HG03196 (cell line): Measurements from ENCODE around the gene PRPSAP1.

Source experiments
- ATAC-seq: cut with Tn5 transposase; IDR thresholded peaks from one replicate; pipeline ENCODE4 v1.9.1; 2021; ENCODE audit not compliant: unreplicated experiment

The PRPSAP1 gene, protein sequence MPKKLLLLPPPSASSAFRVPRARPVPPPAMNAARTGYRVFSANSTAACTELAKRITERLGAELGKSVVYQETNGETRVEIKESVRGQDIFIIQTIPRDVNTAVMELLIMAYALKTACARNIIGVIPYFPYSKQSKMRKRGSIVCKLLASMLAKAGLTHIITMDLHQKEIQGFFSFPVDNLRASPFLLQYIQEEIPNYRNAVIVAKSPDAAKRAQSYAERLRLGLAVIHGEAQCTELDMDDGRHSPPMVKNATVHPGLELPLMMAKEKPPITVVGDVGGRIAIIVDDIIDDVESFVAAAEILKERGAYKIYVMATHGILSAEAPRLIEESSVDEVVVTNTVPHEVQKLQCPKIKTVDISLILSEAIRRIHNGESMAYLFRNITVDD

GRCh38 chr17:76353599-76354316 is at the start of gene PRPSAP1:
Gene PRPSAP1 (minus strand): TSS chr17:76353916. CDS start chr17:76353703, 213 bp downstream.
- peak; percentile 86 for ATAC-seq

DNA sequence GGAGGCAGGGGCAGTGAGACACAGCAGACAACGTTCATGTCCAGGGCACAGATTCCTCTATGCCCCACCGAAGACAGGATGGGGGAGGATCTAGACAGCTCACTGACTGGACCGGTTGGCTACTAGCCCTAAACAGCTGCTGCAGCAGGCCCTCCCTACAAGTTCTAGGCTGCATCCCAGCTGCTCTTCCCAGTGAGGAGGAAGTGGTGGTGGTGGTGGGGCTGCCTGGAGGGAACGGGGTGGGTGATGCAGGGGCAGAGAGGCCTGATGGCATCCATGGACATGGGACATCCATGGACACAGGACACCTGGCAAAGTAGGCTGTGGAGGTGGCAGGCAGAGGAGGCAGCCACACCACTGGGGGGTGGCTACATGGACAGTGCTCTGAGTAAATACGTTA is 49.0 kb upstream of the PRPSAP1 start:
- ATAC-seq, result no peak

DNA sequence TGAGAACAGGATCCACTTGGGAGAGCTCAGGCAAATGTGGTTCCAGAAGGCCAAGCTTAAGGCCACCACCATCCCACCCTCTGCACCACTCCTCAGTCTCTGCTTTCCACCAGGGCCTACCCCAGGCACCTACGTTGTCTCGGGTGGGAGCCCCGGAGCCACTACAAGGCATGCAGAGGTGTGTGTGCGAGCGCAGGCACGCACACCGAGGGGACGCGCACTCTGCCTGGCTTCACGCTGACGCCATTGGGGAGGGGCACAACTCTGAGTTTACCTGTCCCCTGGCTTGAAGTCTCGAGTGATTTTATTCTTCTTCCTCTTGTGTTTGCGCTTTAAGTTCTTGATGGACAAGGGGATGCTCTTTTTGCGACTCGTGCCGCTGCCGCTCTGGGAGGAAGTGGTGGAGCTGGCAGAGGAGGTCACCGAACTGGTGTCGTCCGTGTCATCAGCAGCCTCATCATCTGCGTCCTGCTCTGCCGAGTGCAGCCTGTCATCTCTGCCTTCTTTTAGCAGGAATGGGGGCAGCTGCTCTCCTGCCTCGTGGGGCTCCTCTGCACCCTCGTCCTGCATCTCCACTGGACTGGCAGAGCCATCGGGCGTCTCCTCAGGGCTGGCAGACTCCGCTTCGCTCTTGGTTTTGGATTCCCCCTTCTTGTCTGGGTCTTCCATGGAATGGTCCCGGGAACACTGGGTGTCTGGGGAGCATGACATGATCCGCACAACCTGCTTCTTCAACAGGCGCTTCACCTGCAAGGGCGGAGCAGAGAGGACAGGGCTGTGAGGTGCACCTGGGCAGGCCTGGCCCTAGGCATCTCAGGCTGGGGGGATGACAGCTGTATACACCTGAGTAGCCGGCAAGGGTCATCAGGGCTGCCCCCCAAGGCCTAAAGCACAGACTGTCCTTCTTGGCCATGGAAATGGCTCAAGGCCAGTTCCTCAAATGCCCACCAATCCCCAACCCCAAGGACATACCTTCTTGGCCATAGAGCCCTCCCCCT is 45.8 kb upstream of the PRPSAP1 start:
- no peak for ATAC-seq

GRCh38 chr17:76398523-76399174 is 44.9 kb upstream of the PRPSAP1 start:
- no peak for ATAC-seq

DNA sequence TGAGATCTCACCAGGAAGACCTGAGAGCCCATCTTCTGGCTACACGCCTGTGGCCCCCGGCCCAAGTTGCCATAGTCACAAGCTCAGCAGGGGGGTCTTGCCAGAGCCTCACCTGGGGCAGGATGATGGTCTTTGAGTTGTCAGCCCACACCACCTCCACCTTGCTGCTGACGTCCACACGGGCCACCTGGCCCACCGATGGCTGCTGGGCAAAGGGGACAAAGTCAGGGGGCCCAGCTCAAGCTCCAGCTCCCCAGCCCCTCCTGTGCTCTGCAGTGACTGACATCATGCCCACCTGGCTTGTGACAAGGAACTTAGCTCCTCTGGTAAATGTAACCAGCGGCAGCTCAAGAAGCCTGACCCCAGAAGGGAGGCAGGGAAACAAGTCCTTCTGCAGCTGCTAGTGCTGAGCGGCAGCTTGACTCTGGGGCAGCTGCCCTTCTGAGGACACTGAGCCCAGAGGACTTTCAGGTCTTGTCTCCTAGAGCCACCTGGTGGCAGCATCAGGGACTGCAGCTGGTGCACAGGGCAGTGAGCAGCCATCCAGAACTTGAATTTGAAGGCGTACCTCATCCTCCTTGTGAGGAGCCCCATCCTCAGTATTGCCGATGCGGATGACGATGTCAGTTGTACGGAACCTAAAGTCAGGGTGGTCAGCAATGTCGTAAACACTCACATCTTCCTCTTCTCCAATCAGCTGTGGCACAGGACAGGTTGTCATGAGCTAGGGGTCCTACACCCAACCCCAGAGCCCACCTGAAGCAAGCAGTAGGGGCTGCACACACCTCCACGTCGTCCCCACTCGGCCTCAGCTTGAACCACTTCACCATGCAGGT is 44.2 kb upstream of the PRPSAP1 start:
- no peak for ATAC-seq

DNA sequence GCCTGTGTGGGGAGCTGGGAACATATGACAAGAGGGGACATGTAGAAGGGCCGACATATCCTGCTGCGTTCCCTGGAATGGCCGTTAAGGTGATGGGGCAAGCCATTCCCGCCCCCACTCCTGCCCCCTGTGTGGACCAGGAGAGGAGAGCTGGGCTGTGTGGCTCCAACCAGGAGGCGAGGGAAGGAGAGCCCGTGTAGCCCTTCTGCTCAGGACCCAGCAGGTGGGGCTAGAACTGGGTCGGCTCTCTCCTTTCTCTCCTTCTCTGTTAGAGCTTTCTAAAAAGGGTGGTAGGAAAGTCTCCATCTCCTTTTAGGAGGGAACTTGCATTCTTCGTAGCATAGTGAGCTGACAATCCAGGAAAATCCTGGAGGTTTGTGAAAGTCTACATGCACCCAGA is 43.5 kb upstream of the PRPSAP1 start:
- ATAC-seq, result no peak

GRCh38 chr17:76395980-76396379 is 42.3 kb upstream of the PRPSAP1 start:
- no peak for ATAC-seq

DNA sequence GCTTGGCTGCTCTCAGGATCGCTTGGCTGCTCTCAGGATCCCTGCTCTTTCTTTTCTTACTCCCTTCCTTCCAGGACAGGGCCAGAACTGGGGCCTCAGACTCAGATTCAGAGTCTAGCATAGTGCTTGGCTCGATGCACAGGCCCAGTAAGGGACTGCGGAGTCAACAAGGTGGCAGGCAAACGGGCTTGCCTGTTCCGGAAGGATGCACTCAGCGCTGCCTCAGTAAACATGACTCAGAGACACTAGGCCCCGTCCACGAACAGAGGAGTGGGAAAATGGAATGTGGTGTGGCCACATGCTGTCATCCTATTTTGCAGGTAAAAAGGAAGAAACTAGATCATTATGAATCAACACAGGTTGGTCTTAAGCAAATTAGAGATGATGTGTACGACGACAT is 40.5 kb upstream of the PRPSAP1 start:
- no peak for ATAC-seq

- ATAC-seq, result no peak
Measured at GRCh38 chr17:76391200-76391715, 37.5 kb upstream of the PRPSAP1 start.

GRCh38 chr17:76390003-76390421 is 36.3 kb upstream of the PRPSAP1 start:
- ATAC-seq, result no peak

DNA sequence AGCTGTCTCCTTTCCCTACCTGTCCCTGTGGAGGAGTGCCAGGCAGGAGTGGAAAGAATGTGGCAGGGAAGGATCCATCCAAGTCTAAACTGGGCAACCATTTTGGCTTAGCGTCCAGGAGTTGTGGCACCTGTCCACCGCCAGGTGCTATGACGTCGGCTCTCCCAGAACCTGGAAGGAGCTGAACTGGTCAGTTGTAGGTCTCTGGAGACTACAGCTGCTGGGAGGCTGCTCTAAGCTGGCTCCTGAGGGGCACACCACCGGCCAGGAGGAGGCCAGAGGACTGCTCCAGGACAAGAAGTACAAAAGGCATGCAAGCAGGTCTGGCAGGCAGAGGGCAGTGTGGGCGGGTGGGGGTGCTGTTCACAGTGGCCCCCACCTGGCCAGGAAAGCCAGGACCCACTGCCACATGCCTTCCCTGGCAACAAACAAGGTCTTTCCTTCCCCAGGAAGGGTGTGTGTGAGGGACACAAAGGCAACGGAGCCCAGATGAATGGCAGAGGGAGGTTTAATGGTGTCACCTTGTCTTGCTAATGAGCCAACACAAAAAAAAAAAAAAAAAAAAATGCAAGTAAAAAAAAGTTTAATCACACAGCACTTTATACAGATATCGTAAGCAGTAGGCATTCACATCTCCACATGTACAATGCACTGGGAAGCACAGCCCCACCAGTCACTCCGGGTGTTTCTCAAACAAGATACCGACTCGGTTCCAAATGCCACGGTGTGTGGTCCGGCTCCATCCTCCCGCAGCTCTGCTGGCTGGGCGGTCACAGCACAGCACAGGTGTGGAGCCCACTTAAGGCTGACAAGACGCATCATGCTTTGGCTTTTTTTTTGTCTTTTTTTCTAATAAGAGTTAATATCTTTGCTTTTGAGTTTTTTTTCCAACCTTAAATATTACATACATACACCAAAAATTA is 35.5 kb upstream of the PRPSAP1 start:
- ATAC-seq, result no peak

GRCh38 chr17:76386966-76387765 is 33.5 kb upstream of the PRPSAP1 start:
- ATAC-seq, result no peak

- ATAC-seq, result no peak
Measured at GRCh38 chr17:76385892-76386786, 32.4 kb upstream of the PRPSAP1 start.

DNA sequence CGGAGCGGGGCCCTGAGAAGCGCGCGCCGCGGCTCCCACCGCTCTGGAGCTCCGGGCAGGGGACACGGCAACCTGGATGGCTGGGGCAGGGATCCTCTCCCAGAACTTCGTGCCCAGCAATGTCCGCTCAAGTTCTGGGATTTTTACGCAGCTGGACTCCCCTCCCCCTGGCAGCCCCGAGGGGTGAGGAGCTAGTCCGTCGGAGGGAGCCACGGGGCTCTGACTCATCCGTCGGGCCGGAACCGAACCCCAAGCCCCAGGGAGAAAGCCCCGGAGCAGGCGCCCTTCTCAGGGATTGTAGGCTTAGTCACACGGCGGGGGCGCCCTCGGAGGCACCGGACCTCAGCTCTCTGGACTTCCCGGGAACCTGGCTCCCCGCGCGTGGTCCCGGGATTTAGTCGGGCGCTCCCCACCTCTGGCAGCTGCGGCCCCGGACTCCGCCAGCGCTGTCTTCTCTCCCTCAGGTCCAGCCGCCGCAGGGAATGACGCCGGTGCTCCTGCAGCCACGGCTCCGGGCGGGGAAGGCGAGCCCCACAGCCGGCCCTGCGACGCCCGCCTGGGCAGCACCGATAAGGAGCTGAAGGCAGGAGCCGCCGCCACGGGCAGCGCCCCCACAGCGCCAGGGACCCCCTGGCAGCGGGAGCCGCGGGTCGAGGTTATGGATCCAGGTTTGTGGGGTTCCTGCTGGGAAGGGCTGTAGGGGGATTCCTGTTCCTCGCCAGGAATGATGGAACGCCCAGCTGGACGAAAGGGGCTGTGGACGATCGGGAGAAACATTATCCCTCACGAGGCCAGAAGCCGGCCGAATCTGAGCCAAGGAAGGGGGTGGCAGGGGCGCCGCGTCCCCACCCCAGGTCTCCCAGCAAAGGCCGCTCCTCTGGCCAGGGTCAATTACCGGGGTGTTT is 31.5 kb upstream of the PRPSAP1 start:
- no peak for ATAC-seq

DNA sequence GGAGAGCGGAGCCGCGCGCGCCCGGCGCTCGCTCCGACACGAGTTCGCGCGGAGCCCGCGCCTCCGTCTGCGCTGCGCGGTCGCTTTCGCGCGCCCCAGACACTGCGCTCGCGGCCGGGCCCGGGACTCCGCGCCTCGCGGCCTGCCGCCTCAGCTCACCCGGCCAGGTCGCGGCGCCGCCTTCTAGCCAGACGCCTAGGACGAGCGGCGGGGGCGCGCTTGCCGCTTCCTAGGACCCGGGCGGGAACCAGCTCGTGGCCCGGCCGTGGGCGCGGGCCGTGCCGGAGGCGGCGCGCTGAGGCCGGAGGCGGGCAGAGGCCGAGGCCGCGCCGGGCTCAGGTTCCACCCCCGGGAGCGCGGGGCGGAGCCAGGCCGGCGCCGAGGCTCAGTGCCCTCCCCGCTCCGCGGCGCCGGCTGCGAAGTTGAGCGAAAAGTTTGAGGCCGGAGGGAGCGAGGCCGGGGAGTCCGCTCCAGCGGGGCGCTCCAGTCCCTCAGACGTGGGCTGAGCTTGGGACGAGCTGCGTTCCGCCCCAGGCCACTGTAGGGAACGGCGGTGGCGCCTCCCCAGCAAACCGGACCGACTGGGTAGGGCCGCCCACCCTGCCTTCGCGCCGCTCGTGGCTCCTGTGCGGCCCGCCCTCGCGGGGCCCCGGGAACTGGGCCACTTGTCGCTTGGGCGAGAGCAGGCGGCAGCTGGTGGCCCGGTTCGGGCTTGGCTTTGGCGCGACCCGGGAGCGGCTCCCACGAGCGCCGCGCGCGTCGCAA is 30.7 kb upstream of the PRPSAP1 start, which contains the start of gene SPHK1:
TSS of gene SPHK1 (plus strand) at position 388 of the 765 bp plus-strand sequence. CDS start 1,036 bp downstream, outside the sequence.
- ATAC-seq, result peak; percentile 49
